Astrocyte of the spinal cord (primary cell): ENCODE results near the gene KLK13.

ENCODE experiments used
- DNase-seq: peaks from one replicate; pipeline ENCODE4 v3.0.0; 2011; ENCODE audit warnings: low read depth, low spot score
- H3K4me3 ChIP-seq: 2 replicates; pipeline ENCODE4 v1.5.1; 2011; ENCODE audit warnings: low read depth, mild to moderate bottlenecking, low read length, moderate library complexity
- CTCF ChIP-seq: IDR thresholded peaks from 2 replicates; pipeline ENCODE4 v1.5.1; 2012; ENCODE audit warnings: low read depth, mild to moderate bottlenecking, low read length, inconsistent platforms
- in situ Hi-C: cut with HindIII; loops from 2 replicates; pipeline ENCODE4 v1.10.0; 2017; ENCODE audit warnings: low sequenced_read_pairs

The KLK13 gene

GRCh38 chr19:51084505-51084904, 19.6 kb upstream of the KLK13 start:
- no peak for TF ChIP-seq CTCF
- in situ Hi-C loops, result no loop called here
- no peak for DNase-seq
- H3K4me3 ChIP-seq, result no peak overlapping the region

GRCh38 chr19:51083783-51084182, 18.9 kb upstream of the KLK13 start:
- DNase-seq, result no peak
- in situ Hi-C loops, result no loop called here
- no peak for TF ChIP-seq CTCF
- H3K4me3 ChIP-seq, result no peak overlapping the region

- TF ChIP-seq CTCF, result no peak
- no peak overlapping the region for H3K4me3 ChIP-seq
- DNase-seq, result no peak
- in situ Hi-C loops, result no loop called here
Measured at GRCh38 chr19:51083181-51083580, 18.3 kb upstream of the KLK13 start.

GRCh38 chr19:51082611-51083010, 17.7 kb upstream of the KLK13 start, which contains the start of gene KLK14:
Gene KLK14 (minus strand): TSS chr19:51082887. CDS start chr19:51082614, 273 bp downstream.
- no peak within 1 kb of the TSS for H3K4me3 ChIP-seq
- no peak for TF ChIP-seq CTCF
- in situ Hi-C loops, result no loop called here
- no peak for DNase-seq

GRCh38 chr19:51081476-51081875, 16.6 kb upstream of the KLK13 start:
- in situ Hi-C loops, result no loop called here
- no peak for DNase-seq
- no peak for TF ChIP-seq CTCF
- H3K4me3 ChIP-seq, result no peak overlapping the region

GRCh38 chr19:51079481-51080110, 14.7 kb upstream of the KLK13 start:
- H3K4me3 ChIP-seq, result no peak overlapping the region
- no peak for DNase-seq
- TF ChIP-seq CTCF, result no peak
- in situ Hi-C loops, result no loop called here
